ENCODE data around the gene APLP2. TPM values are rescaled to one million over a fixed set of nuclear protein-coding genes. Genes with fewer than 3 reads are reported as not detected.
"Not testable (repeated sequence)": the region's sequence is repeated elsewhere in the genome, so short reads cannot be mapped to it uniquely, and the experiment has no call there.

The APLP2 gene
- total RNA-seq, result 10 to 100 TPM; 58.7 to 65.3 TPM
- 10 to 100 TPM; 33.0 to 42.0 TPM for polyA plus RNA-seq

GRCh38 chr11:130069659-130070108 lies at the start of gene APLP2:
Gene APLP2, plus strand, starts transcription at chr11:130069894. Its CDS starts 84 bp downstream, at chr11:130069978.
- no peaks in the 10 kb centered on the region for H3K9me3 ChIP-seq (ENCODE audit: control insufficient read depth in 1 of 2, low read length in 2 of 2)
- Mint-ChIP-seq H3K27me3 (no peaks in the 10 kb centered on the region), H3K4me1 (peaks cover 16 to 33% (median 20%) of the 10 kb centered on the region in 4 donors), H3K9me3 (no peaks in the 10 kb centered on the region), H3K27ac (peak within 1 kb of the TSS; percentile 94 to 98 (median 97)), H3K36me3 (peaks cover 0 to 11% of the 10 kb centered on the region in 2 donors), H3K4me3 (peak within 1 kb of the TSS; percentile 93 to 99 (median 98))
- POLR2A ChIA-PET (ENCODE audit: partially characterized antibody), result interaction anchor here (1.6 to 4.6 kb wide), 2 partner anchors 67 to 216 kb away, joined by 4 to 112 read pairs; partner anchors contain the start of gene PRDM10
- H3K27me3 ChIP-seq (ENCODE audit: insufficient read depth, low read length), result no peaks in the 10 kb centered on the region
- intact Hi-C loops (cut with micrococcal nuclease), result loop anchor here (1.0 to 2.0 kb wide), 6 partner anchors 63 to 255 kb away; partner anchors contain the start of gene NFRKB
- H3K27ac ChIP-seq (ENCODE audit: low read depth, low read length), result peak within 1 kb of the TSS; percentile 74
- CTCF ChIA-PET (ENCODE audit: partially characterized antibody), result interaction anchor here (2.9 kb wide), 1 partner anchor 66 kb away, joined by 19 read pairs; the partner anchor contains the start of gene PRDM10
- no peaks in the 10 kb centered on the region for H3K36me3 ChIP-seq (ENCODE audit: insufficient read depth, low read length)
- peaks cover 17% of the 10 kb centered on the region for H3K4me1 ChIP-seq (ENCODE audit: insufficient read depth, low read length)
- peak within 1 kb of the TSS; percentile 65 to 89 for H3K4me3 ChIP-seq (ENCODE audit: low read length in 2 of 2)
- peak; percentile 96 to 99 (median 96) for DNase-seq

DNA sequence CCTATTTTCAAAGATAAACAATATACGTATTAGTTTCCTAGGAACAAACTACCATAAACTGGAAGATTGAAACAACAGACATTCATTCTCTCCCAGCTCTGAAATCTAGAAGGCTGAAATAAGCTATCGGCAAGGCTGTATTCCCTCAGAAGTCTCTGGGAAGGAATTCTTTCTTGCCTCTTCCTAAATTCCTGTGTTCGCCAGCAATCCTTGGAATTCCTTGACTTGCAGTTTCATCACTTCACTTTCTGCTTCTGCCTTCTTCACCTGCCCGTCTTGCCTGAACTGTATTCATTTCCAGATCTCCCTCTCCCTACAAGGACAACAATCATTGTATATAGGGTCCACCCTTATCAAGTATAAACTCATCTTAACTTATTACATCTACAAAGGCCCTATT lies 49.4 kb upstream of the APLP2 start:
- CTCF ChIA-PET (ENCODE audit: partially characterized antibody), result no interaction called here
- H3K4me1 Mint-ChIP-seq, result peaks cover 0 to 1% (median 0%) of the 10 kb centered on the region in 4 donors
- DNase-seq, result no peak
- no peak overlapping the region for H3K27ac Mint-ChIP-seq
- Histone ChIP-seq H3K36me3 (ENCODE audit: insufficient read depth, low read length) (no peaks in the 10 kb centered on the region), H3K4me1 (ENCODE audit: insufficient read depth, low read length) (no peaks in the 10 kb centered on the region), H3K4me3 (ENCODE audit: low read length in 2 of 2) (no peak overlapping the region), H3K9me3 (ENCODE audit: control insufficient read depth in 1 of 2, low read length in 2 of 2) (no peaks in the 10 kb centered on the region), H3K27ac (ENCODE audit: low read depth, low read length) (no peak overlapping the region), H3K27me3 (ENCODE audit: insufficient read depth, low read length) (no peaks in the 10 kb centered on the region)
- intact Hi-C loops (cut with micrococcal nuclease), result no loop called here
- H3K27me3 Mint-ChIP-seq, result peaks cover 0 to 4% of the 10 kb centered on the region in 2 donors
- no peaks in the 10 kb centered on the region for H3K36me3 Mint-ChIP-seq
- H3K4me3 Mint-ChIP-seq, result no peak overlapping the region
- POLR2A ChIA-PET (ENCODE audit: partially characterized antibody), result interaction anchor here (1.7 kb wide), 1 partner anchor 17 kb away, joined by 7 read pairs; no protein-coding TSS in a partner anchor
- H3K9me3 Mint-ChIP-seq, result peaks cover 0 to 5% (median 1%) of the 10 kb centered on the region in 8 donors

DNA sequence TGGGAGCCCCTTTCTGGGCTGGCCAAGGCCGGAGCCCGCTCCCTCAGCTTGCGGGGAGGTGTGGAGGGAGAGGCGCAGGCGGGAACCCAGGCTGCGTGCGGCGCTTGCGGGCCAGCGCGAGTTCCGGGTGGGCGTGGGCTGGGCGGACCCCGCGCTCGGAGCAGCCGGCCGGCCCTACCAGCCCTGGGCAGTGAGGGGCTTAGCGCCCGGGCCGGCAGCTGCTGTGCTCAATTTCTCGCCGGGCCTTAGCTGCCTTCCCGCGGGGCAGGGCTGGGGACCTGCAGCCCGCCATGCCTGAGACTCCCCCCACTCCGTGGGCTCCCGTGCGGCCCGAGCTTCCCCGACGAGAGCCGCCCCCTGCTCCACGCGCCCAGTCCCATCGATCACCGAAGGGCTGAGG lies 48.1 kb upstream of the APLP2 start:
- H3K9me3 ChIP-seq (ENCODE audit: control insufficient read depth in 1 of 2, low read length in 2 of 2); H3K4me3 Mint-ChIP-seq; H3K9me3 Mint-ChIP-seq; H3K4me1 Mint-ChIP-seq; H3K27me3 Mint-ChIP-seq; H3K27ac Mint-ChIP-seq; H3K27ac ChIP-seq (ENCODE audit: low read depth, low read length); H3K27me3 ChIP-seq (ENCODE audit: insufficient read depth, low read length); H3K4me3 ChIP-seq (ENCODE audit: low read length in 2 of 2); H3K36me3 ChIP-seq (ENCODE audit: insufficient read depth, low read length); intact Hi-C loops (cut with micrococcal nuclease); H3K4me1 ChIP-seq (ENCODE audit: insufficient read depth, low read length); DNase-seq; H3K36me3 Mint-ChIP-seq: not testable (repeated sequence)
- POLR2A ChIA-PET (ENCODE audit: partially characterized antibody), result interaction anchor here (1.5 kb wide), 1 partner anchor 18 kb away, joined by 3 read pairs; no protein-coding TSS in a partner anchor
- CTCF ChIA-PET (ENCODE audit: partially characterized antibody), result interaction anchor here (1.8 kb wide), 1 partner anchor 18 kb away, joined by 5 read pairs; no protein-coding TSS in a partner anchor

DNA sequence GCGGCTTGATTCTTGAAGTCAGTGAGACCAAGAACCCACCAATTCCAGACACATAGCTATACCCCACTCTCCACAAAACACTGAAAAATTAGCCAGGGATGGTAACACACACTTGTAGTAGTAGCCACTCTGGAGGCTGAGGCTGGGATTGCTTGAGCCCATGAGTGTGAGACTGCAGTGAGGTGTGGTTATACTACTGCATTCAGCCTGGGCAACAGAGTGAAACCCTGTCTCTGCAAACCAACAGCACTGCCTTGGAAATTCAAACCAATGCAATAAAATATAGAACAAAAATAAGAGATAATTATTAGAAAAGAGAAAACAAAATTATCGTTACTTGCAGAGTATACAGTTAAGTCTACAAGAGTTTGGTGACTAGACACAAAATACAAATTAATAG lies 46.9 kb upstream of the APLP2 start:
- POLR2A ChIA-PET (ENCODE audit: partially characterized antibody), result interaction anchor here (1.5 kb wide), 1 partner anchor 19 kb away, joined by 3 read pairs; no protein-coding TSS in a partner anchor
- no peak overlapping the region for H3K4me3 ChIP-seq (ENCODE audit: low read length in 2 of 2)
- no peak for DNase-seq

DNA sequence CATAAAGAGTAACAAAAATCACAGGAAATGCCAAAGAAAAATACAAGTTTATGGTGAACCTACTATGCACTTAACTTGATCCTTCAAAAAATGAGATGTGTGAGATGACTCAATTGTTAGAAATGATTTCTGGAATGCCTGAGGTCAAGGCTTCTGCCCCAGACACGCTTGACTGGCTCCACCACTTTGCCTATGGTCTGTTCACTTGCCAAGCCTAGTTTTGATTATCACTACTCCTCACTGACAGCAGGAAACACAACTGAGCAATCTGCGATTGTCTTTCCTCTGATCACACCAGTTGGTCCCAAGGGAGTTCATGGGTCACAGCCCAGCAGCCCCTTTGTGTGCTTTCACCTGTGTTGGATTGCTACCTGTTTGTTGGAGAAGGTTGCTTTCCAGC lies 46.5 kb upstream of the APLP2 start:
- Histone ChIP-seq H3K4me1 (ENCODE audit: insufficient read depth, low read length) (no peaks in the 10 kb centered on the region), H3K4me3 (ENCODE audit: low read length in 2 of 2) (no peak overlapping the region), H3K36me3 (ENCODE audit: insufficient read depth, low read length) (no peaks in the 10 kb centered on the region), H3K27ac (ENCODE audit: low read depth, low read length) (no peak overlapping the region), H3K9me3 (ENCODE audit: control insufficient read depth in 1 of 2, low read length in 2 of 2) (no peaks in the 10 kb centered on the region), H3K27me3 (ENCODE audit: insufficient read depth, low read length) (no peaks in the 10 kb centered on the region)
- DNase-seq, result no peak
- no peaks in the 10 kb centered on the region for H3K36me3 Mint-ChIP-seq
- peaks cover 0 to 1% of the 10 kb centered on the region in 2 donors for H3K27me3 Mint-ChIP-seq
- intact Hi-C loops (cut with micrococcal nuclease), result no loop called here
- POLR2A ChIA-PET (ENCODE audit: partially characterized antibody), result interaction anchor here (1.5 kb wide), 1 partner anchor 19 kb away, joined by 3 read pairs; no protein-coding TSS in a partner anchor
- H3K9me3 Mint-ChIP-seq, result peaks cover 0 to 3% (median 0%) of the 10 kb centered on the region in 8 donors
- H3K27ac Mint-ChIP-seq, result no peak overlapping the region
- CTCF ChIA-PET (ENCODE audit: partially characterized antibody), result no interaction called here
- peaks cover 0 to 1% (median 0%) of the 10 kb centered on the region in 4 donors for H3K4me1 Mint-ChIP-seq
- H3K4me3 Mint-ChIP-seq, result no peak overlapping the region

More for the DNA sequence above, 46.9 kb upstream of the APLP2 start:
- no peaks in the 10 kb centered on the region for H3K4me1 ChIP-seq (ENCODE audit: insufficient read depth, low read length)
- no peak overlapping the region for H3K4me3 Mint-ChIP-seq
- H3K27me3 ChIP-seq (ENCODE audit: insufficient read depth, low read length), result no peaks in the 10 kb centered on the region
- H3K36me3 Mint-ChIP-seq, result no peaks in the 10 kb centered on the region
- H3K36me3 ChIP-seq (ENCODE audit: insufficient read depth, low read length), result no peaks in the 10 kb centered on the region
- H3K27ac ChIP-seq (ENCODE audit: low read depth, low read length), result no peak overlapping the region
- H3K27me3 Mint-ChIP-seq, result peaks cover 0 to 1% of the 10 kb centered on the region in 2 donors
- H3K27ac Mint-ChIP-seq, result no peak overlapping the region
- H3K9me3 ChIP-seq (ENCODE audit: control insufficient read depth in 1 of 2, low read length in 2 of 2), result no peaks in the 10 kb centered on the region
- CTCF ChIA-PET (ENCODE audit: partially characterized antibody), result interaction anchor here (1.8 kb wide), 1 partner anchor 19 kb away, joined by 5 read pairs; no protein-coding TSS in a partner anchor
- intact Hi-C loops (cut with micrococcal nuclease), result no loop called here
- H3K4me1 Mint-ChIP-seq, result peaks cover 0 to 1% (median 0%) of the 10 kb centered on the region in 4 donors
- peaks cover 0 to 3% (median 0%) of the 10 kb centered on the region in 8 donors for H3K9me3 Mint-ChIP-seq

DNA sequence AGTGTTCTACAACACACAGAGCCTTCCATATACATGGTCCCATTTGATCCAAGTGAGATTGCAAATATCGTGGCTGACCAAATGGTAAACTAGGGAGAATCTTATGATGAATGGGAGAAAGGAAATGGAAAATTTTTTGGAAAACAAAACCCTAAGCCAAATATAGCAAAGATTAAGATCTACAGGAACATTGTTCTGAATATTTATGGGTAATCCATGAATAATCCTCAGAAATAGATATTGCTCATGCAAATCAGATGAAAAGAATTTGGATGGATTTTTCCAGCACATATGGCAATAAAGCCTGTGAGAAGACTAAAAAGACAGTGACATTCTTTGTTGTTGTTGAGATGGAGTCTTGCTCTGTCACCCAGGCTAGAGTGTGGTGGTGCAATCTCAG lies 45.3 kb upstream of the APLP2 start:
- no peak overlapping the region for H3K27ac Mint-ChIP-seq
- H3K27me3 Mint-ChIP-seq, result peaks cover 0 to 1% of the 10 kb centered on the region in 2 donors
- Histone ChIP-seq H3K4me3 (ENCODE audit: low read length in 2 of 2) (no peak overlapping the region), H3K9me3 (ENCODE audit: control insufficient read depth in 1 of 2, low read length in 2 of 2) (no peaks in the 10 kb centered on the region), H3K36me3 (ENCODE audit: insufficient read depth, low read length) (no peaks in the 10 kb centered on the region), H3K27ac (ENCODE audit: low read depth, low read length) (no peak overlapping the region), H3K27me3 (ENCODE audit: insufficient read depth, low read length) (no peaks in the 10 kb centered on the region), H3K4me1 (ENCODE audit: insufficient read depth, low read length) (no peaks in the 10 kb centered on the region)
- peaks cover 0 to 3% (median 0%) of the 10 kb centered on the region in 8 donors for H3K9me3 Mint-ChIP-seq
- ChIA-PET CTCF (ENCODE audit: partially characterized antibody) (no interaction called here), POLR2A (ENCODE audit: partially characterized antibody) (no interaction called here)
- DNase-seq, result no peak
- no peaks in the 10 kb centered on the region for H3K36me3 Mint-ChIP-seq
- H3K4me1 Mint-ChIP-seq, result peaks cover 0 to 1% (median 0%) of the 10 kb centered on the region in 4 donors
- H3K4me3 Mint-ChIP-seq, result no peak overlapping the region
- intact Hi-C loops (cut with micrococcal nuclease), result no loop called here

- Histone ChIP-seq H3K4me3 (ENCODE audit: low read length in 2 of 2) (no peak overlapping the region), H3K9me3 (ENCODE audit: control insufficient read depth in 1 of 2, low read length in 2 of 2) (no peaks in the 10 kb centered on the region), H3K36me3 (ENCODE audit: insufficient read depth, low read length) (no peaks in the 10 kb centered on the region), H3K4me1 (ENCODE audit: insufficient read depth, low read length) (no peaks in the 10 kb centered on the region), H3K27ac (ENCODE audit: low read depth, low read length) (no peak overlapping the region), H3K27me3 (ENCODE audit: insufficient read depth, low read length) (no peaks in the 10 kb centered on the region)
- peaks cover 0 to 1% (median 0%) of the 10 kb centered on the region in 4 donors for H3K4me1 Mint-ChIP-seq
- H3K36me3 Mint-ChIP-seq, result no peaks in the 10 kb centered on the region
- peaks cover 0 to 3% (median 0%) of the 10 kb centered on the region in 8 donors for H3K9me3 Mint-ChIP-seq
- CTCF ChIA-PET (ENCODE audit: partially characterized antibody), result no interaction called here
- H3K27ac Mint-ChIP-seq, result no peak overlapping the region
- DNase-seq, result no peak
- H3K27me3 Mint-ChIP-seq, result peaks cover 0 to 1% of the 10 kb centered on the region in 2 donors
- POLR2A ChIA-PET (ENCODE audit: partially characterized antibody), result no interaction called here
- intact Hi-C loops (cut with micrococcal nuclease), result no loop called here
- no peak overlapping the region for H3K4me3 Mint-ChIP-seq
These were observed 44.3 kb upstream of the APLP2 start for GRCh38 chr11:130025371-130025770.
